ENCODE results near the gene CMYA5.

The CMYA5 gene

DNA sequence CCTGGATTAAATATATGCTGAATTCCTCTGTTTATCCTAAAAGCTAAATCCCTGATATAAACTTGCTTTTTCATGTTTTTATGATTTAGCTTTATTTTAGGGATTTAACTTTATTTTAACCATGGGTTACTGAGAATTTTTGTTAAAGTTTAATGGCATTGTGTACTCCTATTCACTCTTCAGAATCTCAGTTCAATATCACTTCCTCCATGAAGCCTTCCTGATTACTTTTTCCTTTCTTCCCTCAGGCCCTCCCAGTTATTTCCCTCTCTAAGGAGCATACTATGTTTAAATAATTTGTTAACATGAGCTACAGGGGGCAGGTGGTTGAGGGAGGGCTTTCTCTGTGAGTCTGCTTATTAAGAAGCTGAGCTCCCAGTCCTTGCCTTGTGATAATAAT, 151.5 kb downstream of the CMYA5 start:
- no peak for ATAC-seq
- peak; percentile 89 for TF ChIP-seq ZFP3 (CRISPR knock-in tag; IDR thresholded peaks at IDR 0.05)
- TF ChIP-seq ARNTL (CRISPR knock-in tag; IDR thresholded peaks at IDR 0.05; ENCODE audit: borderline replicate concordance, low read depth), result no peak
- no peak for TF ChIP-seq ZNF8 (CRISPR knock-in tag; IDR thresholded peaks at IDR 0.05)

DNA sequence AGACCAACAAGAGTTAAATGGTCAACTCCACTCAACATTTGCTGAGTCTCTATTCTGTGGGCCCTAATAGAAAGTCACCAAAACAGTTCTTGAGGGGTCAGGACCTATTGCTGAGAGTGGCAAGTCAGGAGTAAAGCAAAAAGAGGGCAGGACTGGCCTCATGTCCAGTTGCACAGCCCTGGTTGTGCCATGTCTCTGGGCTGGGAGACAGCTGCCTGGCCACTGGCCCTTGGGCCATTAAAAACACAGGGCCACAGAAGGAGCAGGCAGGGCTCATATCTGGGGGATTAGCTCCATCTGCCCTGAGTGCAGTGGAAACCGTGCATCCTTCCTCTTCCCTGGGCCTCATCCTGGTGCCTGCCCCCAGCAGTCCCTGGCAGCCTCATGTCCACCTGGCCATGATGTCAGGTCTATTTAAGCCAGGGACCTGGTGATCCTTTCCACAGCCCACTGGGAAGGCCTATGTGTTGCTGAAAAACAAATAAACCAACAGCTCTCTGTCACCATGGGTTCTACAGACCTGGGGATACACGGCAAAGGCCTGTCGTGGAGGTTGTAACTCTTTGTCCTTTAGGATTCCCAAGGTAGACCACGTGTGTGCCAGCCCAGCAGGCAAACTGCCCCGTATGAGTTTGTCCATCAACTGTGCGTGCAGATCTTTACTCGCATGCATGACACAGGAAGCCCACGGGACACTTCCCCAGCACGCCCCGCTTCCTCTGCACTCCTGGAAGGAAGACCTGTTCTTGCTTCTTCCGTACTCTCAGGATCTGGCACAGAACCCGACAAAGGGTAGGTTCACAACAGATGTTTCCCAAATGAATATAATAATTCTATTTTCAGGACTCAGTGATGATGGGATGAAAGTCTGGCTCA, 152.6 kb downstream of the CMYA5 start:
- TF ChIP-seq, protein P1, sequence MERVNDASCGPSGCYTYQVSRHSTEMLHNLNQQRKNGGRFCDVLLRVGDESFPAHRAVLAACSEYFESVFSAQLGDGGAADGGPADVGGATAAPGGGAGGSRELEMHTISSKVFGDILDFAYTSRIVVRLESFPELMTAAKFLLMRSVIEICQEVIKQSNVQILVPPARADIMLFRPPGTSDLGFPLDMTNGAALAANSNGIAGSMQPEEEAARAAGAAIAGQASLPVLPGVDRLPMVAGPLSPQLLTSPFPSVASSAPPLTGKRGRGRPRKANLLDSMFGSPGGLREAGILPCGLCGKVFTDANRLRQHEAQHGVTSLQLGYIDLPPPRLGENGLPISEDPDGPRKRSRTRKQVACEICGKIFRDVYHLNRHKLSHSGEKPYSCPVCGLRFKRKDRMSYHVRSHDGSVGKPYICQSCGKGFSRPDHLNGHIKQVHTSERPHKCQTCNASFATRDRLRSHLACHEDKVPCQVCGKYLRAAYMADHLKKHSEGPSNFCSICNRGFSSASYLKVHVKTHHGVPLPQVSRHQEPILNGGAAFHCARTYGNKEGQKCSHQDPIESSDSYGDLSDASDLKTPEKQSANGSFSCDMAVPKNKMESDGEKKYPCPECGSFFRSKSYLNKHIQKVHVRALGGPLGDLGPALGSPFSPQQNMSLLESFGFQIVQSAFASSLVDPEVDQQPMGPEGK (CRISPR knock-in tag; IDR thresholded peaks at IDR 0.05; ENCODE audit: borderline replicate concordance), result no peak
- TF ChIP-seq, protein P2, sequence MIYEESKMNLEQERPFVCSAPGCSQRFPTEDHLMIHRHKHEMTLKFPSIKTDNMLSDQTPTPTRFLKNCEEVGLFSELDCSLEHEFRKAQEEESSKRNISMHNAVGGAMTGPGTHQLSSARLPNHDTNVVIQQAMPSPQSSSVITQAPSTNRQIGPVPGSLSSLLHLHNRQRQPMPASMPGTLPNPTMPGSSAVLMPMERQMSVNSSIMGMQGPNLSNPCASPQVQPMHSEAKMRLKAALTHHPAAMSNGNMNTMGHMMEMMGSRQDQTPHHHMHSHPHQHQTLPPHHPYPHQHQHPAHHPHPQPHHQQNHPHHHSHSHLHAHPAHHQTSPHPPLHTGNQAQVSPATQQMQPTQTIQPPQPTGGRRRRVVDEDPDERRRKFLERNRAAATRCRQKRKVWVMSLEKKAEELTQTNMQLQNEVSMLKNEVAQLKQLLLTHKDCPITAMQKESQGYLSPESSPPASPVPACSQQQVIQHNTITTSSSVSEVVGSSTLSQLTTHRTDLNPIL (CRISPR knock-in tag; IDR thresholded peaks at IDR 0.05; ENCODE audit: low read depth), result no peak
- TF ChIP-seq ZFP3 (CRISPR knock-in tag; IDR thresholded peaks at IDR 0.05), result no peak
- no peak for TF ChIP-seq ZFP30 (CRISPR knock-in tag; IDR thresholded peaks at IDR 0.05)
- no peak for TF ChIP-seq OSR1 (CRISPR knock-in tag; IDR thresholded peaks at IDR 0.05)
- TF ChIP-seq ZNF70 (CRISPR knock-in tag; IDR thresholded peaks at IDR 0.05), result no peak
- TF ChIP-seq TOX (CRISPR knock-in tag; IDR thresholded peaks at IDR 0.05; ENCODE audit: borderline replicate concordance), result no peak
- TF ChIP-seq, protein P3, sequence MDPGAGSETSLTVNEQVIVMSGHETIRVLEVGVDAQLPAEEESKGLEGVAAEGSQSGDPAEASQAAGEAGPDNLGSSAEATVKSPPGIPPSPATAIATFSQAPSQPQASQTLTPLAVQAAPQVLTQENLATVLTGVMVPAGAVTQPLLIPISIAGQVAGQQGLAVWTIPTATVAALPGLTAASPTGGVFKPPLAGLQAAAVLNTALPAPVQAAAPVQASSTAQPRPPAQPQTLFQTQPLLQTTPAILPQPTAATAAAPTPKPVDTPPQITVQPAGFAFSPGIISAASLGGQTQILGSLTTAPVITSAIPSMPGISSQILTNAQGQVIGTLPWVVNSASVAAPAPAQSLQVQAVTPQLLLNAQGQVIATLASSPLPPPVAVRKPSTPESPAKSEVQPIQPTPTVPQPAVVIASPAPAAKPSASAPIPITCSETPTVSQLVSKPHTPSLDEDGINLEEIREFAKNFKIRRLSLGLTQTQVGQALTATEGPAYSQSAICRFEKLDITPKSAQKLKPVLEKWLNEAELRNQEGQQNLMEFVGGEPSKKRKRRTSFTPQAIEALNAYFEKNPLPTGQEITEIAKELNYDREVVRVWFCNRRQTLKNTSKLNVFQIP (CRISPR knock-in tag; IDR thresholded peaks at IDR 0.05; ENCODE audit: borderline replicate concordance, low read depth), result no peak
- TF ChIP-seq RARB (CRISPR knock-in tag; IDR thresholded peaks at IDR 0.05), result no peak
- no peak for TF ChIP-seq PPARA (CRISPR knock-in tag; IDR thresholded peaks at IDR 0.05; ENCODE audit: borderline replicate concordance)
- no peak for TF ChIP-seq ISL1 (CRISPR knock-in tag; IDR thresholded peaks at IDR 0.05)
- TF ChIP-seq ZC3H10 (CRISPR knock-in tag; IDR thresholded peaks at IDR 0.05), result no peak
- TF ChIP-seq CSRNP3 (CRISPR knock-in tag; IDR thresholded peaks at IDR 0.05), result no peak
- TF ChIP-seq ESRRG (CRISPR knock-in tag; IDR thresholded peaks at IDR 0.05), result no peak
- no peak for TF ChIP-seq BACH2 (CRISPR knock-in tag; IDR thresholded peaks at IDR 0.05; ENCODE audit: borderline replicate concordance)
- TF ChIP-seq GLIS3 (CRISPR knock-in tag; IDR thresholded peaks at IDR 0.05), result no peak
- no peak for TF ChIP-seq TCF4 (CRISPR knock-in tag; IDR thresholded peaks at IDR 0.05; ENCODE audit: borderline replicate concordance)
- TF ChIP-seq SNAI2 (CRISPR knock-in tag; IDR thresholded peaks at IDR 0.05), result no peak
- no peak for TF ChIP-seq ARNTL (CRISPR knock-in tag; IDR thresholded peaks at IDR 0.05; ENCODE audit: borderline replicate concordance, low read depth)
- ATAC-seq, result no peak

- ATAC-seq, result no peak
- TF ChIP-seq OSR1 (CRISPR knock-in tag; IDR thresholded peaks at IDR 0.05), result no peak
- TF ChIP-seq TCF4 (CRISPR knock-in tag; IDR thresholded peaks at IDR 0.05; ENCODE audit: borderline replicate concordance), result no peak
- no peak for TF ChIP-seq BACH2 (CRISPR knock-in tag; IDR thresholded peaks at IDR 0.05; ENCODE audit: borderline replicate concordance)
- TF ChIP-seq ZNF8 (CRISPR knock-in tag; IDR thresholded peaks at IDR 0.05), result no peak
- no peak for TF ChIP-seq SNAI2 (CRISPR knock-in tag; IDR thresholded peaks at IDR 0.05)
- TF ChIP-seq ISL1 (CRISPR knock-in tag; IDR thresholded peaks at IDR 0.05), result no peak
- TF ChIP-seq RARB (CRISPR knock-in tag; IDR thresholded peaks at IDR 0.05), result no peak
- TF ChIP-seq, protein P2 (CRISPR knock-in tag; IDR thresholded peaks at IDR 0.05; ENCODE audit: low read depth), result no peak
- no peak for TF ChIP-seq ARNTL (CRISPR knock-in tag; IDR thresholded peaks at IDR 0.05; ENCODE audit: borderline replicate concordance, low read depth)
Observed at GRCh38 chr5:79842991-79843390, 153.4 kb downstream of the CMYA5 start.
